ENCODE results near the gene TRH.
"Not testable (repeated sequence)": the region's sequence is repeated elsewhere in the genome, so short reads cannot be mapped to it uniquely, and the experiment has no call there.

TRH gene

DNA sequence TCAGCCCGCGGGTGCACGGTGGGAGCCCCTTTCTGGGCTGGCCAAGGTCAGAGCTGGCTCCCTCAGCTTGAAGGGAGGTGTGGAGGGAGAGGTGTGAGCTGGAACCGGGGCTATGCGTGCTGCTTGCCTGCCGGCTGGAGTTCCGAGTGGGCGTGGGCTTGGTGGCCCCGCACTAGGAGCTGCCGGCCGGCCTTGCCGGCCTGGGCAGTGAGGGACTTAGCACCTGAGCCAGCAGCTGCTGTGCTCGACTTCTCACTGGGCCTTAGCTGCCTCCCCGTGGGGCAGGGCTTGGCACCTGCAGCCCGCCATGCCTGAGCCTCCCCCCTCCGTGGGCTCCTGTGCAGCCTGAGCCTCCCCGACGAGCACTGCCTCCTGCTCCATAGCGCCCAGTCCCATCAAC lies 36.0 kb downstream of the TRH start:
- no peak for DNase-seq (ENCODE audit: low read depth)

DNA sequence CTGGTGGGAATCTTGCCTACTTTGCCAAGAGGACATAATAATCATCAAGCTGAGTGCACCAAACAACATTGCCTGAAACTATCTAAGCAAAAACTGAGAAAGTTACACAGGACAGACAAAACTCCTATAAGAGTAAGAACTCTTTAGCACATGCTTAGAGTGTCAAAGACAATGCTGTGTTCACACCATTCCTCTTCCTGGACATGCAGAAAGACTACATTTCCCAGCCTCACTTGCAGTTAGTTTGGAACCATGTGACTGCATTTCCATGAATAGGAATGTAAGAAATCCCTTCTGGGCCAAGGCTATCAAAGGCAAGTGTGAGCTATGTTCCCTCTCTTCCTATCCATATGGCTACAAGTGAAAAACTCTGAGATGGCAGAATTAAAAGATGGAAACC lies 37.6 kb downstream of the TRH start:
- DNase-seq (ENCODE audit: low read depth), result not testable (repeated sequence)

DNA sequence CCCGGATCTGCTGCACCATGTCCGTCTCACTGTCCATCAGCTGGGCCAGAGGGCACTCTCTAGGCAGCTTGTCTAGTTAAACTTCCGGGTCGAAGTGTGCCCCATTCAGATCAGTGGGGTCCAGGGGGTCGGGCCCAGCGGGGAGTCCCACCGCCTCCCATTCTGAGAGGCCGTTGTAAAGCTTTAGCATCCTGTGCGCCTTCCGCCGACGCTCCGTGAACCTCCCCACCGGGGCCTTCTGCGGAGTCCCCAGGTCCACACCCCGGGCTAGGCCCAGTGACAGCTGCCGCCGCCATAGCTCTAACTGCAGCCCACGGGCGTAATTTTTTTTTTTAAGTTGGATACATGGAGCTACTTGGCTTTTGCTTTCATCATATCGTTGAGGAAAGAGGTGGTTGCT lies 38.7 kb downstream of the TRH start:
- not testable (repeated sequence) for DNase-seq (ENCODE audit: low read depth)

DNA sequence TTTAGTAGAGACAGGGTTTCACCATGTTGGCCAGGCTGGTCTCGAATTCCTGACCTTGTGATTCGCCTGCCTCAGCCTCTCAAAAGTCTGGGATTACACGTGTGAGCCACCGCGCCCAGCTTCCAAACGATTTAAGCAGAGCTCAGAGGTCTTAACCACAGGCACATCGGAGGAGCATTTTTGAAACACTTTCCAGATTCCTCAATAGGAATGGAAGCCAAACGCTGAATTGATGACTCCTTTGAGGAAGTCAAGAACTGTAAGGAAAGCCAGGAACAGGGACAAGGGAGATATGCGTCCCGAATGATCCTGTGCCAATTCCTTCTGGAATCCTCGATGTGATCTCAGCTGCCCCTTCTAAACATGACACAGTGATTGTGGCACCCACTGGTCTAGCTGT lies 40.0 kb downstream of the TRH start:
- DNase-seq (ENCODE audit: low read depth), result no peak

DNA sequence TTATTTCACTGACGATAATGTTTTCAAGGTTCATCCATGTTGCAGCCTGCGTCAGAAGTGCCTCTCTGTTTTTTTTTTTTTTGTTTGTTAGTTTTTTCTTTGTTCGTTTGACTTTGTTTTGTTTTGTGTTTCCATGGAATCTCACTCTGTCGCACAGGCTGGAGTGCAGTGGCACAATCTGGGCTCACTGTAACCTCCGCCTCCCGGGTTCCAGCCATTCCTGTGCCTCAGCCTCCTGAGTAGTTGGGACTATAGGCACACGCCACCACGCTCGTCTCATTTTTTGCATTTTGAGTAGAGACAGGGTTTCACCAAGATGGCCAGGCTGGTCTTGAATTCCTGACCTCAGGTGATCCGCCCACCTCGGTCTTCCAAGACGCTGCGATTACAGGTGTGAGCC lies 43.1 kb downstream of the TRH start:
- not testable (repeated sequence) for DNase-seq (ENCODE audit: low read depth)

DNA sequence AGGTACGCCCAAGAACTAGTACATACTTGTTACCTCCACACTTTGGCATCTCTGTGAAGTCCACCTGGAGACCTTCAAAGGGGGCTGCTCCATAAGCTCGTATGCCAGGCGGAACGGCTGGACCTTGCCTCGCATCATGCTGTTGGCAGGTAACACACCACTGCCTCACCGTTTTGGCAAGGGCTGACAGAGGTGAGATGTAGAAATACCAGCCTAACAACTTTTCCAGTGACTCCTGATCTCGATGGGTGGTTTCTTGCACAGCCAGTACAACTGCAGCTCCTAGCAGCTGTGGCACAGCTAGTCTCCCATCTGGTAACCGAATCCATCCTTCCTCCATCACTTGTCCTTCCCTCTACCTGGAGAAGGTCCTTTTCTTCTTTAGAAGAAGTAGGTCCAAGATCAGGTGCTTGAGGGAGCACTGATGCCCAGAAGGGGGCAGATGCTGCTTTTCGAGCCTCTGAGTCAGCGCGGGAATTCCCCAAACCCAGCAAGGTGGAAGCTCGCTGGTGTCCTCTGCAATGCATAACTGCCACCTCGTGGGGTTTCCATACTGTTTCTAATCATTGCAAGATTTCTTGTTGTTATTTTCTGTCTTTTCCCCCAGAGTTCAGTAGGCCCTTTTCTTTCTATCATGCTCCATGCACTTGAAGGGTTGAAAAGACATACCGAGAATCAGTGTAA lies 51.8 kb downstream of the TRH start:
- DNase-seq (ENCODE audit: low read depth), result not testable (repeated sequence)

DNA sequence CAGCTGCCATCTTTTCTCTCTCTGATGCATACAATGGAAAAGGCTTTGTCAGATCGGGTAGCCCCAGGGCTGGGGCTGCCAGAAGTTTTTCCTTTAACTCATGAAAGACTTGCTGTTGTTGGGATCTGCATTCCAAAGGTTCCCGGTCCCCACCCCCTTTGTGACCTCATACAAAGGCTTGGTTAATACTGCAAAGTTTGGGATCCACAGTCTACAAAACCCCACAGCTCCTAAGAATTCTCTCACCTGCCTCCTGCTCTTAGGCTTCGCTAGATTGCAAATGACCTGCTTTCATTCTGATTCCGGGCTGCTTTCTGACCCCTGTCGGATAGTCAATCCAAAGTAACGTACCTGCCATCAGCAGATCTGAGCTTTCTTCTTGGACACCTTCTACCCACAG lies 52.9 kb downstream of the TRH start:
- not testable (repeated sequence) for DNase-seq (ENCODE audit: low read depth)

Data from stimulated activated CD8-positive, alpha-beta memory T cell treated with anti-CD3 and anti-CD28 coated beads, Interleukin-4, amount 100 ng/mL, for 24 hours (primary cell).